K562 (cell line): ENCODE results near the gene ADNP. TPM values are rescaled to one million over a fixed set of nuclear protein-coding genes. Genes with fewer than 3 reads are reported as not detected.

Experiments
- CC2D1A ChIP-seq: fragments of 450-650 bp; IDR thresholded peaks from 2 replicates; pipeline ENCODE4 v1.6.1; 2017; ENCODE audit warnings: mild to moderate bottlenecking
- FOSL1 ChIP-seq: fragments of 200-800 bp; sonication (Bioruptor generic); conservative IDR thresholded peaks from 2 replicates; pipeline ENCODE4 v1.6.1; 2016; ENCODE audit warnings: missing genetic modification characterization, missing compliant biosample characterization
- HOXB6 ChIP-seq: fragments of 250-450 bp; sonication (Bioruptor Pico); IDR thresholded peaks from 2 replicates; pipeline ENCODE4 v1.5.1; 2022; ENCODE audit warnings: mild to moderate bottlenecking, borderline replicate concordance
- KLF13 ChIP-seq: fragments of 450-650 bp; IDR thresholded peaks from 2 replicates; pipeline ENCODE4 v1.6.1; 2016; ENCODE audit warnings: missing genetic modification characterization, low read depth, mild to moderate bottlenecking, missing compliant biosample characterization, moderate library complexity, borderline replicate concordance
- NFE2L1 ChIP-seq: fragments of 450-650 bp; IDR thresholded peaks from 2 replicates; pipeline ENCODE4 v1.6.1; 2016; ENCODE audit warnings: missing genetic modification characterization, low read depth, mild to moderate bottlenecking, missing compliant biosample characterization, moderate library complexity, borderline replicate concordance
- POU5F1 ChIP-seq: fragments of 150-350 bp; IDR thresholded peaks from 2 replicates; pipeline ENCODE4 v1.6.1; 2014; ENCODE audit warnings: borderline replicate concordance, low read length, low read depth, mild to moderate bottlenecking; ENCODE audit not compliant: partially characterized antibody
- PYGO2 ChIP-seq: fragments of 450-650 bp; IDR thresholded peaks from 2 replicates; pipeline ENCODE4 v1.6.1; 2016; ENCODE audit warnings: mild to moderate bottlenecking, missing genetic modification characterization, moderate library complexity, missing compliant biosample characterization
- STAT5B ChIP-seq: fragments of 250-450 bp; sonication (Bioruptor Pico); IDR thresholded peaks from 2 replicates; pipeline ENCODE4 v1.8.0; 2021; ENCODE audit warnings: mild to moderate bottlenecking, inconsistent platforms
- TEAD1 ChIP-seq, 2 experiments: fragments of 450-650 bp in 1 of 2; sonication (generic) in 1 of 2; formaldehyde crosslinking; IDR thresholded peaks; 2 replicates each; pipeline versions ENCODE4 v1.4.0 to v1.8.0; 2020 to 2022; ENCODE audit warnings: mild to moderate bottlenecking in 2 of 2, missing genetic modification reagents in 1 of 2
- ZBTB7A ChIP-seq: IDR thresholded peaks from 2 replicates; pipeline ENCODE4 v1.6.1; 2011; ENCODE audit warnings: low read depth, mild to moderate bottlenecking, low read length, moderate library complexity, borderline replicate concordance; ENCODE audit not compliant: control insufficient read depth
- ZNF12 ChIP-seq: sonication (generic); formaldehyde crosslinking; IDR thresholded peaks from 2 replicates; pipeline ENCODE4 v1.4.0; 2020; ENCODE audit warnings: mild to moderate bottlenecking, missing genetic modification reagents
- ZNF785 ChIP-seq: fragments of 250-450 bp; sonication (Bioruptor Pico); IDR thresholded peaks from 2 replicates; pipeline ENCODE4 v1.4.0; 2020; ENCODE audit warnings: mild to moderate bottlenecking
- polyA plus RNA-seq, 8 experiments: library from polyadenylated mRNA; depleted of rRNA in 4 of 8; stranded (reverse) in 5 of 8; unstranded in 3 of 8; fragments of >200 nt; fragmentation: Nextera tagmentation in 2 of 8; fragmentation: Illumina TruSeq in 1 of 8; extraction: Ambion mirVana in 2 of 8; extraction: Trizol in 1 of 8; gene quantifications; 2 replicates each; pipeline versions ENCODE4 v1.2.1 to v1.2.3, GENCODE V29; 2011 to 2014; ENCODE audit warnings: inconsistent platforms in 1 of 8, missing spikeins in 1 of 8
- total RNA-seq, 7 experiments: library from RNA; depleted of rRNA in 6 of 7; stranded (reverse); fragments of >200 nt in 6 of 7; fragmentation: Illumina TruSeq in 2 of 7; extraction: Trizol in 2 of 7; gene quantifications; 2 replicates each; pipeline versions ENCODE4 v1.2.1 to v1.2.3, GENCODE V29; 2011 to 2021; ENCODE audit warnings: low replicate concordance in 1 of 7
- TF ChIP-seq, protein P1 (sequence below): IDR thresholded peaks from 2 replicates; pipeline ENCODE4 v1.6.1; 2011; ENCODE audit warnings: borderline replicate concordance, low read depth, mild to moderate bottlenecking, moderate library complexity, low read length; ENCODE audit not compliant: insufficient read depth, poor library complexity, severe bottlenecking
- TF ChIP-seq, protein P2 (sequence below), 2 experiments: fragments of 450-650 bp; IDR thresholded peaks; 2 replicates each; pipeline ENCODE4 v1.6.1; 2016; ENCODE audit warnings: mild to moderate bottlenecking in 2 of 2, borderline replicate concordance in 1 of 2, low read depth in 1 of 2, moderate library complexity in 1 of 2
- TF ChIP-seq, protein P3 (sequence below): fragments of 450-650 bp; IDR thresholded peaks from one replicate; pipeline ENCODE4 v1.6.1; 2018; ENCODE audit warnings: mild to moderate bottlenecking, moderate library complexity; ENCODE audit not compliant: partially characterized antibody

ADNP gene
- total and polyA plus RNA-seq, 9 of the 15 experiments (the other 6 are each of a cell fraction or from before 2014, with no cell fraction given): 17.8 to 59.9 (median 25.3) TPM

DNA sequence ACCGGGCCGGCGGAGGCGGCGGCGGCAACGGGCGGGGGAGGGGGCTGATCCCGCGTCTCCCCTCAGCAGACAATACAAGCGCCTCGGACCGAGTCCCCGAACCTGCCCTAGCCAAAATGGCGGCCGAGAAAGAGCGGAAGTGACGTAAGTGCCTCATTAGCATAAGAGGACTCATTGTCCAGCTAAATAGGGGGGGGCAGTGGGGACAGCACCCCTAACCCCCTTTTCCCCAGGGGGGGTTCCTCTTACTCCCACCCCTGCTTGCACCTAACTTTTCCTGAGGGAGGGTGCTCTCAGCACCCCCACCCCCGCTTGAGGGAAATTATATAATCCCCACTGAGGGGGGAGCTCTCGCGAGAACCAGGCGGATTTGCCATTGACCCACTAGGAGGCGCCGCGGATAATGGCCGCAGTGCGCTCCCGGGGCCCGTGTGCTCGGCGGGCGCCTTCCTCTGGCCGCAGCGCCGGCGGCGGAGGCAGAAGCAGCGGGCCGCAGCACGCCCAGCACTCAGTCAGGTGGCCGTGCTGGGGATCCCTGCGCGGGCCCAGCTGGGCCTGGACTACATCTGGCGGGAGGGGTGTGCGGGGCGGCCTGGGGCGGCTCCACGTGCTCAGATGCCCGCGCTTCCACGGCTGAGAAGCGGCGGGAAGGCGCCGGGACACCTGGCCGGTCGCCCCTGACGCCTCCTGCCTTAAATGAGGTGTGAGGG is at the start of gene ADNP (continued):
- TF ChIP-seq, protein P1, sequence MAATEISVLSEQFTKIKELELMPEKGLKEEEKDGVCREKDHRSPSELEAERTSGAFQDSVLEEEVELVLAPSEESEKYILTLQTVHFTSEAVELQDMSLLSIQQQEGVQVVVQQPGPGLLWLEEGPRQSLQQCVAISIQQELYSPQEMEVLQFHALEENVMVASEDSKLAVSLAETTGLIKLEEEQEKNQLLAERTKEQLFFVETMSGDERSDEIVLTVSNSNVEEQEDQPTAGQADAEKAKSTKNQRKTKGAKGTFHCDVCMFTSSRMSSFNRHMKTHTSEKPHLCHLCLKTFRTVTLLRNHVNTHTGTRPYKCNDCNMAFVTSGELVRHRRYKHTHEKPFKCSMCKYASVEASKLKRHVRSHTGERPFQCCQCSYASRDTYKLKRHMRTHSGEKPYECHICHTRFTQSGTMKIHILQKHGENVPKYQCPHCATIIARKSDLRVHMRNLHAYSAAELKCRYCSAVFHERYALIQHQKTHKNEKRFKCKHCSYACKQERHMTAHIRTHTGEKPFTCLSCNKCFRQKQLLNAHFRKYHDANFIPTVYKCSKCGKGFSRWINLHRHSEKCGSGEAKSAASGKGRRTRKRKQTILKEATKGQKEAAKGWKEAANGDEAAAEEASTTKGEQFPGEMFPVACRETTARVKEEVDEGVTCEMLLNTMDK: peak; percentile 99
- TF ChIP-seq FOSL1 (tag): peak; percentile 75
- TF ChIP-seq ZNF12 (CRISPR knock-in tag): peak; percentile 72
- TF ChIP-seq NFE2L1 (tag): no peak
- peak; percentile 79 for TF ChIP-seq KLF13
- TF ChIP-seq, protein P2, sequence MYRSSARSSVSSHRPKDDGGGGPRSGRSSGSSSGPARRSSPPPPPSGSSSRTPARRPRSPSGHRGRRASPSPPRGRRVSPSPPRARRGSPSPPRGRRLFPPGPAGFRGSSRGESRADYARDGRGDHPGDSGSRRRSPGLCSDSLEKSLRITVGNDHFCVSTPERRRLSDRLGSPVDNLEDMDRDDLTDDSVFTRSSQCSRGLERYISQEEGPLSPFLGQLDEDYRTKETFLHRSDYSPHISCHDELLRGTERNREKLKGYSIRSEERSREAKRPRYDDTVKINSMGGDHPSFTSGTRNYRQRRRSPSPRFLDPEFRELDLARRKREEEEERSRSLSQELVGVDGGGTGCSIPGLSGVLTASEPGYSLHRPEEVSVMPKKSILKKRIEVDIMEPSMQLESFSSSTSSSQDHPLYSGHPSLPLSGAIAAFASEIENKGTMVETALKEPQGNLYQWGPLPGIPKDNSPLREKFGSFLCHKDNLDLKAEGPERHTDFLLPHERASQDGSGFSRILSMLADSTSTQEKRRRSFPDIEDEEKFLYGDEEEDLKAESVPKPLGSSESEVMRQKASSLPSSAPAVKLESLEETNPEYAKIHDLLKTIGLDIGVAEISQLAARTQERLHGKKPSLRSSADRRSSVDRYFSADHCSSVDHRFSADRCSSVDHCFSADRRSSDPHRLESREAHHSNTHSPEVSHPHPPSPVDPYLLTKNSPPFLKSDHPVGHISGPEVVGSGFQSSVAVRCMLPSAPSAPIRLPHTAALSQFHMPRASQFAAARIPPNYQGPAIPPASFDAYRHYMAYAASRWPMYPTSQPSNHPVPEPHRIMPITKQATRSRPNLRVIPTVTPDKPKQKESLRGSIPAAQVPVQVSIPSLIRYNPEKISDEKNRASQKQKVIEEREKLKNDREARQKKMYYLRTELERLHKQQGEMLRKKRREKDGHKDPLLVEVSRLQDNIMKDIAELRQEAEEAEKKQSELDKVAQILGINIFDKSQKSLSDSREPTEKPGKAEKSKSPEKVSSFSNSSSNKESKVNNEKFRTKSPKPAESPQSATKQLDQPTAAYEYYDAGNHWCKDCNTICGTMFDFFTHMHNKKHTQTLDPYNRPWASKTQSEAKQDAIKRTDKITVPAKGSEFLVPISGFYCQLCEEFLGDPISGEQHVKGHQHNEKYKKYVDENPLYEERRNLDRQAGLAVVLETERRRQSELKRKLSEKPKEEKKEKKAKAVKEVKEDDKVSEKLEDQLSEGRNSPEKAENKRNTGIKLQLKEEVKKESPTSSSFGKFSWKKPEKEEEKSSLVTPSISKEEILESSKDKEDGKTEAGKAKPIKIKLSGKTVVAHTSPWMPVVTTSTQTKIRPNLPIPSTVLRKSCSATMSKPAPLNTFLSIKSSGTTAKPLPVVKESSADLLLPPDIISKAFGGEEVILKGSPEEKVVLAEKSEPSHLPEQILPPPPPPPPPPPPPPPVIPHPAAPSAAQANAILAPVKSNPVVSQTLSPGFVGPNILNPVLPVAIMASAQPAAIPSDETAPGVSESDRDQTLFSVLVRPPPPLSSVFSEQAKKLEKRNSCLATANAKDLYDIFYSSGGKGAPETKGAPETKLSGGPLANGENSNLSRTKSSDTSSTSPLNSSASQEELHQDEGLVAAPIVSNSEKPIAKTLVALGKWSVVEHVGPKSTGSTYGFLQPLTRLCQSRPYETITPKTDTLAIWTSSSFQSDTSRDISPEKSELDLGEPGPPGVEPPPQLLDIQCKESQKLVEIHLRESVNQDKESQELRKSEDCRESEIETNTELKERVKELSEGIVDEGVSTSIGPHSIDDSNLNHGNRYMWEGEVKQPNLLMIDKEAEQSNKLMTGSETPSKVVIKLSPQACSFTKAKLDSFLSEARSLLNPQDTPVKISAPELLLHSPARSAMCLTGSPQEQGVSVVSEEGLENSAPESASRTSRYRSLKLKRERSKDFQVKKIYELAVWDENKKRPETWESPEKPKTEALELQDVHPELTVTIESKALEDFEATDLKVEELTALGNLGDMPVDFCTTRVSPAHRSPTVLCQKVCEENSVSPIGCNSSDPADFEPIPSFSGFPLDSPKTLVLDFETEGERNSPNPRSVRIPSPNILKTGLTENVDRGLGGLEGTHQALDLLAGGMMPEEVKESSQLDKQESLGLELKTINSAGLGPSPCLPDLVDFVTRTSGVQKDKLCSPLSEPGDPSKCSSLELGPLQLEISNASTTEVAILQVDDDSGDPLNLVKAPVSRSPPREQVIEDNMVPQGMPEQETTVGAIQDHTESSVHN (IDR thresholded peaks at IDR 0.05; ENCODE audit: borderline replicate concordance in 1 of 2, low read depth in 1 of 2): no peak
- TF ChIP-seq POU5F1: peak; percentile 48
- TF ChIP-seq STAT5B: no peak
- peak; percentile 95 for TF ChIP-seq ZBTB7A
- no peak for TF ChIP-seq CC2D1A
- TF ChIP-seq HOXB6: no peak
- TF ChIP-seq, protein P3, sequence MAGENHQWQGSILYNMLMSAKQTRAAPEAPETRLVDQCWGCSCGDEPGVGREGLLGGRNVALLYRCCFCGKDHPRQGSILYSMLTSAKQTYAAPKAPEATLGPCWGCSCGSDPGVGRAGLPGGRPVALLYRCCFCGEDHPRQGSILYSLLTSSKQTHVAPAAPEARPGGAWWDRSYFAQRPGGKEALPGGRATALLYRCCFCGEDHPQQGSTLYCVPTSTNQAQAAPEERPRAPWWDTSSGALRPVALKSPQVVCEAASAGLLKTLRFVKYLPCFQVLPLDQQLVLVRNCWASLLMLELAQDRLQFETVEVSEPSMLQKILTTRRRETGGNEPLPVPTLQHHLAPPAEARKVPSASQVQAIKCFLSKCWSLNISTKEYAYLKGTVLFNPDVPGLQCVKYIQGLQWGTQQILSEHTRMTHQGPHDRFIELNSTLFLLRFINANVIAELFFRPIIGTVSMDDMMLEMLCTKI: no peak
- no peak for TF ChIP-seq PYGO2 (tag)
- TF ChIP-seq ZNF785 (CRISPR knock-in tag): no peak
- peak; percentile 77 to 80; a peak in 3 of 4 replicates for TF ChIP-seq TEAD1 (CRISPR knock-in tag; IDR thresholded peaks at IDR 0.05)
